Measurements from ENCODE around the gene CDC14B.

DNA sequence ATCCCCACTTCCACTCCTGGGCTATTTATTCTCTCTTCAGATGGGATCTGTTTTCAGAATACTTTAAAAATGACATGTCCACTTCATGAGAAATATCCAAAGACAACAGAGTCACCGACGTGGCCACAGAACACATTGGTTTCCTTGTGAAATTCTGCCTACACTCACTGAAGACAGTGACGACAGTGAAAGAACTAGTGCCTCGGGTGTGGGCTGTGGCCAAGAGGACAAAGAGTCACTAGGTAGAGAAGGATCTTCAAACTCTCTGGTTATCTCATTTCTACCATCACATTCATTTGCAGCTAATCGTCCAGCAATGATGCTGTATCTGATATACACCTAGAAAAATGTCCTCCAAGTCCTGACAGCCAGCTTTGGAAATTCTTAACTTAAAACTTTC lies 110.6 kb downstream of the CDC14B start:
- TF ChIP-seq POLR2AphosphoS5 (IDR thresholded peaks at IDR 0.05; ENCODE audit: low read depth, low read length) (no peak), SIN3A (IDR thresholded peaks at IDR 0.05; ENCODE audit: borderline replicate concordance, insufficient read depth, low read length) (no peak)
- TF ChIP-seq, protein P1, sequence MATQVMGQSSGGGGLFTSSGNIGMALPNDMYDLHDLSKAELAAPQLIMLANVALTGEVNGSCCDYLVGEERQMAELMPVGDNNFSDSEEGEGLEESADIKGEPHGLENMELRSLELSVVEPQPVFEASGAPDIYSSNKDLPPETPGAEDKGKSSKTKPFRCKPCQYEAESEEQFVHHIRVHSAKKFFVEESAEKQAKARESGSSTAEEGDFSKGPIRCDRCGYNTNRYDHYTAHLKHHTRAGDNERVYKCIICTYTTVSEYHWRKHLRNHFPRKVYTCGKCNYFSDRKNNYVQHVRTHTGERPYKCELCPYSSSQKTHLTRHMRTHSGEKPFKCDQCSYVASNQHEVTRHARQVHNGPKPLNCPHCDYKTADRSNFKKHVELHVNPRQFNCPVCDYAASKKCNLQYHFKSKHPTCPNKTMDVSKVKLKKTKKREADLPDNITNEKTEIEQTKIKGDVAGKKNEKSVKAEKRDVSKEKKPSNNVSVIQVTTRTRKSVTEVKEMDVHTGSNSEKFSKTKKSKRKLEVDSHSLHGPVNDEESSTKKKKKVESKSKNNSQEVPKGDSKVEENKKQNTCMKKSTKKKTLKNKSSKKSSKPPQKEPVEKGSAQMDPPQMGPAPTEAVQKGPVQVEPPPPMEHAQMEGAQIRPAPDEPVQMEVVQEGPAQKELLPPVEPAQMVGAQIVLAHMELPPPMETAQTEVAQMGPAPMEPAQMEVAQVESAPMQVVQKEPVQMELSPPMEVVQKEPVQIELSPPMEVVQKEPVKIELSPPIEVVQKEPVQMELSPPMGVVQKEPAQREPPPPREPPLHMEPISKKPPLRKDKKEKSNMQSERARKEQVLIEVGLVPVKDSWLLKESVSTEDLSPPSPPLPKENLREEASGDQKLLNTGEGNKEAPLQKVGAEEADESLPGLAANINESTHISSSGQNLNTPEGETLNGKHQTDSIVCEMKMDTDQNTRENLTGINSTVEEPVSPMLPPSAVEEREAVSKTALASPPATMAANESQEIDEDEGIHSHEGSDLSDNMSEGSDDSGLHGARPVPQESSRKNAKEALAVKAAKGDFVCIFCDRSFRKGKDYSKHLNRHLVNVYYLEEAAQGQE (IDR thresholded peaks at IDR 0.05; ENCODE audit: insufficient read depth in 1 of 2, low read depth in 2 of 2, low read length in 2 of 2) = no peak
